Neural progenitor cell (in vitro differentiated cells): Measurements from ENCODE around the gene PHEX. TPM values are rescaled to one million over a fixed set of nuclear protein-coding genes. Genes with fewer than 3 reads are reported as not detected.
"Not testable (repeated sequence)": the region's sequence is repeated elsewhere in the genome, so short reads cannot be mapped to it uniquely, and the experiment has no call there.

Experiments used
- DNase-seq: peaks from one replicate; pipeline ENCODE4 v3.0.0-alpha.2; 2016; ENCODE audit warnings: low spot score
- H2AFZ ChIP-seq: fragments of 200-600 bp; sonication (generic); replicated peaks from 2 replicates; pipeline ENCODE4 v1.6.1; 2016; ENCODE audit warnings: antibody characterized with exemption
- H3F3A ChIP-seq: fragments of 200-600 bp; sonication (generic); 2 replicates; pipeline ENCODE4 v1.6.1; 2016; ENCODE audit warnings: antibody characterized with exemption, low read depth
- H3K27ac ChIP-seq: fragments of 200-600 bp; sonication (generic); 2 replicates; pipeline ENCODE4 v1.5.1; 2016; ENCODE audit warnings: mild to moderate bottlenecking
- H3K27me3 ChIP-seq: fragments of 200-600 bp; sonication (generic); 2 replicates; pipeline ENCODE4 v1.6.1; 2016; ENCODE audit warnings: mild to moderate bottlenecking, moderate library complexity
- H3K36me3 ChIP-seq: fragments of 200-600 bp; sonication (generic); 2 replicates; pipeline ENCODE4 v1.5.1; 2016
- H3K4me1 ChIP-seq: fragments of 200-600 bp; sonication (generic); 2 replicates; pipeline ENCODE4 v1.6.1; 2016; ENCODE audit warnings: mixed run types
- H3K4me2 ChIP-seq: fragments of 200-600 bp; sonication (generic); 2 replicates; pipeline ENCODE4 v1.6.1; 2016
- H3K4me3 ChIP-seq: fragments of 200-600 bp; sonication (generic); 2 replicates; pipeline ENCODE4 v1.5.1; 2016
- H3K79me2 ChIP-seq: fragments of 200-600 bp; sonication (generic); 2 replicates; pipeline ENCODE4 v1.6.1; 2016; ENCODE audit warnings: low read depth
- H3K9ac ChIP-seq: fragments of 200-600 bp; sonication (generic); 2 replicates; pipeline ENCODE4 v1.6.1; 2016
- H3K9me3 ChIP-seq: fragments of 200-600 bp; sonication (generic); 2 replicates; pipeline ENCODE4 v1.5.1; 2016; ENCODE audit warnings: low read depth
- H4K20me1 ChIP-seq: fragments of 200-600 bp; sonication (generic); 2 replicates; pipeline ENCODE4 v1.6.1; 2016; ENCODE audit warnings: low read depth
- H3K27ac Mint-ChIP-seq: 3 replicates; pipeline ENCODE4 v1.8.0; 2021; ENCODE audit warnings: mixed read lengths
- H3K27me3 Mint-ChIP-seq: 2 replicates; pipeline ENCODE4 v1.8.0; 2022; ENCODE audit warnings: low read depth, mild to moderate bottlenecking, inconsistent platforms, moderate library complexity, mixed read lengths; ENCODE audit not compliant: insufficient read depth
- H3K36me3 Mint-ChIP-seq: 3 replicates; pipeline ENCODE4 v1.8.0; 2021; ENCODE audit warnings: mixed read lengths
- H3K4me1 Mint-ChIP-seq: 3 replicates; pipeline ENCODE4 v1.8.0; 2021; ENCODE audit warnings: mixed read lengths
- H3K4me3 Mint-ChIP-seq: 3 replicates; pipeline ENCODE4 v1.8.0; 2021; ENCODE audit warnings: mild to moderate bottlenecking, moderate library complexity, mixed read lengths
- H3K9me3 Mint-ChIP-seq: 3 replicates; pipeline ENCODE4 v1.8.0; 2020; ENCODE audit warnings: mixed read lengths
- EZH2 ChIP-seq: fragments of 200-600 bp; sonication (generic); IDR thresholded peaks from 2 replicates; pipeline ENCODE4 v1.6.1; 2017; ENCODE audit warnings: antibody characterized with exemption, mild to moderate bottlenecking, moderate library complexity
- EZH2phosphoT487 ChIP-seq: fragments of 200-600 bp; sonication (generic); IDR thresholded peaks from 2 replicates; pipeline ENCODE4 v1.6.1; 2017; ENCODE audit warnings: antibody characterized with exemption
- total RNA-seq: library from RNA; depleted of rRNA; stranded (reverse); fragments of >200 nt; gene quantifications from 2 replicates; pipeline ENCODE4 v1.2.3, GENCODE V29; 2015; ENCODE audit warnings: low replicate concordance
- TF ChIP-seq, protein P1 (sequence below): fragments of 200-600 bp; sonication (generic); IDR thresholded peaks from 2 replicates; pipeline ENCODE4 v1.5.1; 2017; ENCODE audit warnings: antibody characterized with exemption, mild to moderate bottlenecking

PHEX gene
- total RNA-seq, 1 donor from 2014 or later: 0.07 TPM

DNA sequence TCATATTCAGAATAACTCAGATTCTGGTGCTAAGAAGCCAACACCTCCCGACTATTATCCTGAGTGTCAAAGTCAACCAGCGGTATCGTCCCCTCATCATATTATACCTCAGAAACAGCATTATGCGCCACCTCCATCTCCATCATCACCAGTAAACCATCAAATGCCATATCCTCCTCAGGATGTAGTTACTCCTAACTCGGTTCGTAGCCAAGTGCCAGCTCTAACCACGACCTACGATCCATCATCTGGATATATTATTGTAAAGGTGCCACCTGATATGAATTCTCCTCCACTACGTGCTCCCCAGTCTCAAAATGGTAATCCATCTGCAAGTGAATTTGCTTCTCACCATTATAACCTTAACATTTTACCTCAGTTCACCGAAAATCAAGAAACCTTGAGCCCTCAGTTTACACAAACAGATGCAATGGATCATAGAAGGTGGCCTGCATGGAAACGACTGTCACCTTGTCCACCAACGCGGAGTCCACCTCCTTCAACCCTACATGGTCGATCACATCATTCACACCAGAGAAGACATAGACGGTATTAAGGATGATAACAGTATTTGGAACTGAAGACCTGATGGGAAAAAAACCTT lies 241.7 kb downstream of the PHEX start:
- H3K4me1 ChIP-seq: no peaks in the 10 kb centered on the region
- H3K79me2 ChIP-seq: no peaks in the 10 kb centered on the region
- Mint-ChIP-seq H3K36me3 (no peaks in the 10 kb centered on the region), H3K27me3 (no peaks in the 10 kb centered on the region), H3K9me3 (peaks cover 4% of the 10 kb centered on the region), H3K27ac (no peak overlapping the region), H3K4me3 (no peak overlapping the region), H3K4me1 (no peaks in the 10 kb centered on the region)
- H2AFZ ChIP-seq: no peak overlapping the region
- no peaks in the 10 kb centered on the region for H3K27me3 ChIP-seq
- H3K36me3 ChIP-seq: no peaks in the 10 kb centered on the region
- TF ChIP-seq, protein P1, sequence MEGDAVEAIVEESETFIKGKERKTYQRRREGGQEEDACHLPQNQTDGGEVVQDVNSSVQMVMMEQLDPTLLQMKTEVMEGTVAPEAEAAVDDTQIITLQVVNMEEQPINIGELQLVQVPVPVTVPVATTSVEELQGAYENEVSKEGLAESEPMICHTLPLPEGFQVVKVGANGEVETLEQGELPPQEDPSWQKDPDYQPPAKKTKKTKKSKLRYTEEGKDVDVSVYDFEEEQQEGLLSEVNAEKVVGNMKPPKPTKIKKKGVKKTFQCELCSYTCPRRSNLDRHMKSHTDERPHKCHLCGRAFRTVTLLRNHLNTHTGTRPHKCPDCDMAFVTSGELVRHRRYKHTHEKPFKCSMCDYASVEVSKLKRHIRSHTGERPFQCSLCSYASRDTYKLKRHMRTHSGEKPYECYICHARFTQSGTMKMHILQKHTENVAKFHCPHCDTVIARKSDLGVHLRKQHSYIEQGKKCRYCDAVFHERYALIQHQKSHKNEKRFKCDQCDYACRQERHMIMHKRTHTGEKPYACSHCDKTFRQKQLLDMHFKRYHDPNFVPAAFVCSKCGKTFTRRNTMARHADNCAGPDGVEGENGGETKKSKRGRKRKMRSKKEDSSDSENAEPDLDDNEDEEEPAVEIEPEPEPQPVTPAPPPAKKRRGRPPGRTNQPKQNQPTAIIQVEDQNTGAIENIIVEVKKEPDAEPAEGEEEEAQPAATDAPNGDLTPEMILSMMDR: no peak
- TF ChIP-seq EZH2 (no peak), EZH2phosphoT487 (no peak)
- H3K4me2 ChIP-seq: no peak overlapping the region
- H3K4me3 ChIP-seq: no peak overlapping the region
- DNase-seq: no peak
- H3F3A ChIP-seq: no peaks in the 10 kb centered on the region
- H3K9ac ChIP-seq: no peak overlapping the region
- no peak overlapping the region for H3K27ac ChIP-seq
- no peaks in the 10 kb centered on the region for H4K20me1 ChIP-seq
- no peaks in the 10 kb centered on the region for H3K9me3 ChIP-seq

DNA sequence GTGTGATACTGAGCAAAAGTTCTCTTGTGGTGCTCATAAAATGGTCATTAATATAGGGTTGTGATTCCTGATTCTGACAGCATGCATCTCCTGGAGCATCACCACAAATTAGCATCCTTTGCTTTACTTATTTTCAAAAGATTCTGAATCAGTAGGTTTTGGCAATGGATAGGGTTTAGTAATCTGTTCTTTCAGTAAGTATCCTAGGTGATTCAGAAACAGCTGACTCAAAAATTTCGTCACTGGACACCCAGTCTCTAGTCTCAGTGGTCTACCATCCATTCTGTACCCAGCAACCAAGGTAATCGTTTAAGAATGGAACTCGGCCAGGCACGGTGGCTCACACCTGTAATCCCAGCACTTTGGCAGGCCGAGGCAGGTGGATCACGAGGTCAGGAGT lies 244.7 kb downstream of the PHEX start:
- Histone ChIP-seq H3F3A (no peaks in the 10 kb centered on the region), H4K20me1 (no peaks in the 10 kb centered on the region), H3K4me1 (no peaks in the 10 kb centered on the region), H3K9me3 (no peaks in the 10 kb centered on the region), H3K27ac (no peak overlapping the region), H2AFZ (no peak overlapping the region), H3K4me2 (no peak overlapping the region), H3K36me3 (no peaks in the 10 kb centered on the region), H3K4me3 (no peak overlapping the region), H3K27me3 (no peaks in the 10 kb centered on the region), H3K9ac (no peak overlapping the region), H3K79me2 (no peaks in the 10 kb centered on the region)
- H3K36me3 Mint-ChIP-seq: no peaks in the 10 kb centered on the region
- H3K27ac Mint-ChIP-seq: no peak overlapping the region
- peaks cover 7% of the 10 kb centered on the region for H3K9me3 Mint-ChIP-seq
- no peak overlapping the region for H3K4me3 Mint-ChIP-seq
- no peaks in the 10 kb centered on the region for H3K27me3 Mint-ChIP-seq
- DNase-seq: no peak
- H3K4me1 Mint-ChIP-seq: no peaks in the 10 kb centered on the region
- TF ChIP-seq EZH2phosphoT487 (no peak), EZH2 (no peak)
- TF ChIP-seq, protein P1: no peak

DNA sequence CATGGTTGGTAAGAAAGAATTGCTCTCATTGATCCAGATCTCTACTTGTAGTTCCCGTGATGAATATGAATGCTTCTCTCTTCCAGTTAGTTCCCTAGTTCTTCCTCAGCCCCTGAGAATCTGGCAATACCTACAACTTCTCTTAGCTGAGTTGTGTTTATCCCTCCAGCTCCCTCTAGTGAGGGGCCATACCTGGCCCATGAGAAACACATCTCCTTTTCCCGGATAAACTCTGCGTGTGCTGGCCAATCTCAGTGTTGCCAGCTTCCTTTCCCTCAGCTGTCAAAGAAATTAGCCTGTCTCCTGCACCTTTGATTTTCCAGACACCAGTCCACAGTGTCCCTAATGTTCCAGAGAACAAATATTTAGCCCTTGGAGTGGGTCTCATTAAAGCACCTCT lies 246.2 kb downstream of the PHEX start:
- Histone ChIP-seq H2AFZ (no peak overlapping the region), H3K27ac (no peak overlapping the region), H3K4me3 (no peak overlapping the region), H3K27me3 (no peaks in the 10 kb centered on the region), H4K20me1 (no peaks in the 10 kb centered on the region), H3K9ac (no peak overlapping the region), H3K9me3 (peaks cover 8% of the 10 kb centered on the region), H3K79me2 (no peaks in the 10 kb centered on the region), H3F3A (no peaks in the 10 kb centered on the region), H3K36me3 (no peaks in the 10 kb centered on the region), H3K4me2 (no peak overlapping the region), H3K4me1 (no peaks in the 10 kb centered on the region)
- H3K9me3 Mint-ChIP-seq: peaks cover 11% of the 10 kb centered on the region
- H3K27me3 Mint-ChIP-seq: peaks cover 3% of the 10 kb centered on the region
- H3K36me3 Mint-ChIP-seq: no peaks in the 10 kb centered on the region
- DNase-seq: no peak
- no peak overlapping the region for H3K4me3 Mint-ChIP-seq
- TF ChIP-seq, protein P1: no peak
- TF ChIP-seq EZH2phosphoT487: no peak
- TF ChIP-seq EZH2: no peak
- H3K4me1 Mint-ChIP-seq: no peaks in the 10 kb centered on the region
- no peak overlapping the region for H3K27ac Mint-ChIP-seq

DNA sequence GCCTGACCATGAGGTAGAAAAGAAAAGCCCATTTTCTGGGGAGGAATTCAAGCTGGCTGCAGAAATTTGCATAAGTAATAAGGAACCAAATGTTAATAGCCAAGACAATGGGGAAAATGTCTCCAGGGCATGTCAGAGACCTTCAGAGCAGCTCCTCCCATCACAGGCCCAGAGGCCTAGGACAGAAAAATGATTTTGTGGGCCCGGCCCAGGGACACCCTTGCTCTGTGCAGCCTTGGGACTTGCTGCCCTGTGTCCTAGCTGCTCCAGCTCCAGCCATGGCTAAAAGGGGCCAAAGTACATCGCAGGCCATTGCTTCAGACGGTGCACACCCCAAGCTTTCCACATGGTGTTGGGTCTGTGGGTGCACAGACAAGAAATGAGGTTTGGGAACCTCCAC lies 257.1 kb downstream of the PHEX start:
- H4K20me1 ChIP-seq, H3K79me2 ChIP-seq, H3K4me1 ChIP-seq, H3K4me1 Mint-ChIP-seq, H3K27me3 ChIP-seq, H2AFZ ChIP-seq, H3K9me3 ChIP-seq, H3K27me3 Mint-ChIP-seq, H3K36me3 ChIP-seq, H3K9ac ChIP-seq, H3K27ac ChIP-seq, H3K27ac Mint-ChIP-seq, H3K4me3 Mint-ChIP-seq, H3K4me3 ChIP-seq, H3K36me3 Mint-ChIP-seq, H3K4me2 ChIP-seq, H3F3A ChIP-seq, DNase-seq: not testable (repeated sequence)
- H3K9me3 Mint-ChIP-seq: peaks cover 12% of the 10 kb centered on the region
